ENCODE data around the gene C6orf47.

The C6orf47 gene

DNA sequence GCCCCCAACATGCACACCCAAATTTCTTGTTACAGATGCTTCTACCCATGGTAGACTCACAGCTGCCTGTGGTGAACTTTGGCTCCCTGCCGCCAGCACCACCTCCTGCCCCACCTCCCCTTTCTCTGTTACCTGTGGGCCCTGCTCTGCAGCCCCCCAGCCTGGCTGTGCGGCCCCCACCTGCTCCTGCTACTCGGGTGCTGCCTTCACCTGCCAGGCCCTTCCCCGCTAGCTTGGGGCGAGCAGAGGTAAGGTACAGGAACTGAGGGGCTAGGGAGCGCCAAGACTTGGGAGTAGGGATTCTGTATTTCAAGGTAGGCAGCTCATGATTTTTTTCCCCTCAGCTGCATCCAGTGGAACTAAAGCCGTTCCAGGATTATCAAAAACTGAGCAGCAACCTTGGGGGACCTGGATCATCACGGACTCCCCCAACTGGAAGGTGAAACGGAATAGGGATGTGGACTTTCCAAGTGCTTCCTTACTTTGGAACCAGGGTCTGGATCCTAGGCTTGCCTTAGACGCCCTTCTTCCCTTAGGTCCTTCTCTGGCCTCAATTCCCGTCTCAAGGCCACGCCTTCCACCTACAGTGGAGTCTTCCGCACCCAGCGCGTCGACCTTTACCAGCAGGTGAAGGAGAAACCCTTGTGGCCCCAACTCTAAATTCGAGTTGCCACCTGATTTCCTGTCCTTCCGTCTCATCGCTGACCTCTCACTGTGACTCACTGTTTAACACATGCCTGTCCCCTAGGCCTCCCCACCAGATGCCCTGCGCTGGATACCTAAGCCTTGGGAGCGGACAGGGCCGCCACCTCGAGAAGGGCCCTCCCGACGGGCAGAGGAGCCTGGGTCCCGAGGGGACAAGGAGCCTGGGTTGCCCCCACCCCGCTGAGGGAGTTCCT, 23.6 kb downstream of the C6orf47 start:
- DNase-seq (ENCODE audit: low read depth) = no peak

DNA sequence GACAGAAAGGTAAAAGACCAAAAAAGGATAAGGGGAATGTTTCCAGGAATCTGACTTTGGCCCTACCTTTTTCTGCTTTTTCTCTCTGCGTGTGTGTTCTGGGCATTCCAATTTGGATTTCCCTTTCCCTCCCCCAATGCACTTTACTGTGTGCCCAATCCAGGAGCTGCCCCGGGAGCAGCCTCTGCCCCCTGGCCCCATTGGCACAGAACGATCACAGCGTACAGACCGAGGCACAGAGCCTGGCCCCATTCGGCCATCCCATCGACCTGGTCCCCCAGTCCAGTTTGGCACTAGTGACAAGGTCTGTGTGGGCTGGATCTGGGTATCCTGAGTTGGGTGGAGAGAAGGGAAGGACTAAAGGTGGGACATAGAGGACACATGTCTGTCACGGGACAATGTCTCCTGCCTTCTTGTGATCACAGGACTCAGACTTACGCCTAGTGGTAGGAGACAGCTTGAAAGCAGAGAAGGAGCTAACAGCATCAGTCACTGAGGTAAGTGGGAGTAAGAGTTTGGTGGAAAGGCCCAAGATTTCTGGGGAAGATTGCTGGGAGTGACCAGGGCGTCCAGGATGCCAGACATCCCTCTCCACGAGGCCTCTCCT, 25.5 kb downstream of the C6orf47 start:
- DNase-seq (ENCODE audit: low read depth) = no peak

DNA sequence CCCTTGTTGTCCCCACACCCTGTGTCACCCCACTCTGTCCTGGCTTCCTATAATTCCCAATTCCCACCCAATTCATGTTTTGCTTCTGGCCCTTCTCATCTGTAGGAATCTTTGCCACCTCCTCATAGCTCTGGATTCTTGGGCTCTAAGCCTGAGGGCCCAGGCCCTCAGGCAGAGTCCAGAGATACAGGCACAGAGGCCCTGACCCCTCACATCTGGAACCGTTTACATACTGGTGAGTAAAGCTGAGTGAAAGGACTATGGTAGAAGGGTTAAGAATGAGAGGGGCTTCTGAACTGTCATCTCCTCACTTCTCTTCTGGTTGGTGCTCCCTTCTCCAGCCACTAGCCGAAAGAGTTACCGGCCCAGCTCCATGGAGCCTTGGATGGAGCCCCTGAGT, 26.4 kb downstream of the C6orf47 start:
- DNase-seq (ENCODE audit: low read depth) = no peak

DNA sequence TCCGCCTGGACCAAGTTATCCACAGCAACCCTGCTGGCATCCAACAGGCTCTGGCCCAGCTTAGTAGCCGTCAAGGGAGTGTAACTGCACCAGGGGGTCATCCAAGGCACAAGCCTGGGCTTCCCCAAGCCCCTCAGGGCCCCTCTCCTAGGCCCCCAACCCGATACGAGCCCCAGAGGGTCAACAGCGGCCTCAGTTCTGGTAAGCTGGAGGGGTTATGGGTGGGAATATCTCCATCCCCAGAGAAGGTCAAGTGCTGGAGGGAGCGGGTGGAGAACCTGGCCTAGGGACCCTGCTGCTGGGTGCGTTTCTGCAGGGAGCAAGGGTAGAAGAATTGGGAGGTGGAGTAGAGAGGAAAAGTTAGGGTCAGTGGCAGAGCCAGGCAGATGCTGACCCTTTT, 27.1 kb downstream of the C6orf47 start:
- DNase-seq (ENCODE audit: low read depth) = no peak

DNA sequence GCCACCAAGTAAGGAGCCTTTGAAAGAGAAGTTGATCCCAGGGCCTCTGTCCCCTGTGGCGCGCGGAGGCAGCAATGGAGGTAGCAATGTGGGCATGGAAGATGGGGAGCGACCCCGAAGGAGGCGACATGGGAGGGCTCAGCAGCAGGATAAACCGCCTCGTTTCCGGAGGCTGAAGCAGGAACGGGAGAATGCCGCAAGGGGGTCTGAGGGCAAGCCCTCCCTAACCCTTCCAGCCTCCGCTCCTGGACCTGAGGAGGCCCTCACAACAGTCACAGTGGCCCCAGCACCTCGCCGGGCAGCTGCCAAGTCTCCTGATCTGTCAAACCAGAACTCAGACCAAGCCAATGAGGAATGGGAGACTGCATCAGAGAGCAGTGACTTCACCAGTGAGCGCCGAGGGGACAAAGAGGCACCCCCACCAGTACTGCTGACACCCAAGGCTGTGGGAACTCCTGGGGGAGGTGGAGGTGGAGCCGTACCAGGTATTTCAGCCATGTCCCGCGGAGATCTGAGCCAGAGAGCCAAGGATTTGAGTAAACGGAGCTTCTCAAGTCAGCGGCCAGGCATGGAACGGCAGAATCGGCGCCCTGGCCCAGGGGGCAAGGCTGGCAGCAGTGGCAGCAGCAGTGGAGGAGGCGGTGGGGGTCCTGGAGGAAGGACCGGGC, 28.2 kb downstream of the C6orf47 start:
- DNase-seq (ENCODE audit: low read depth) = no peak

DNA sequence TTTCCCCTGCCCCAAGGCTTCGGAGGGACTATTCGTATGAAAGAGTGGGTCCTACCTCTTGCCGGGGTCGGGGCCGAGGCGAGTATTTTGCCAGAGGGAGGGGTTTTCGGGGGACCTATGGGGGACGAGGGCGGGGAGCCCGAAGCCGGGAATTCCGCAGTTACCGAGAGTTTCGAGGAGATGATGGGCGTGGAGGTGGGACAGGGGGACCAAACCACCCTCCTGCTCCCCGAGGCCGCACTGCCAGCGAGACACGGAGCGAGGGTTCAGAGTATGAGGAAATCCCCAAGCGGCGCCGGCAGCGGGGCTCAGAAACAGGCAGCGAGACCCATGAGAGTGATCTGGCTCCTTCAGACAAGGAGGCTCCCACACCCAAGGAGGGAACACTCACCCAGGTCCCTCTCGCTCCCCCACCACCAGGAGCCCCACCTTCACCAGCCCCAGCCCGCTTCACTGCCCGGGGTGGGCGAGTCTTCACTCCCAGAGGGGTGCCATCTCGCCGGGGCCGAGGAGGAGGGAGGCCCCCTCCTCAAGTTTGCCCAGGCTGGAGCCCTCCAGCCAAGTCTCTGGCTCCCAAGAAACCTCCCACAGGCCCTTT, 28.8 kb downstream of the C6orf47 start:
- no peak for DNase-seq (ENCODE audit: low read depth)

DNA sequence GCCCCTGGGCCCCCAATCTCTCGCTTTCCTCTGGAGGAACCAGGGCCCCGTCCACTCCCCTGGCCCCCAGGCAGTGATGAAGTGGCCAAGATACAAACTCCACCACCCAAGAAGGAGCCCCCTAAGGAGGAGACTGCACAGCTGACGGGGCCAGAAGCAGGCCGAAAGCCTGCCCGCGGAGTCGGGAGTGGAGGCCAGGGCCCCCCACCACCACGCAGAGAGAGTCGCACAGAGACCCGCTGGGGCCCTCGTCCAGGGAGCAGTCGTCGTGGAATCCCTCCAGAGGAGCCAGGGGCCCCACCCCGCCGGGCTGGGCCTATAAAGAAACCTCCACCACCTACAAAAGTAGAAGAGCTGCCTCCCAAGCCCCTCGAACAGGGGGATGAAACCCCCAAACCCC, 29.4 kb downstream of the C6orf47 start:
- no peak for DNase-seq (ENCODE audit: low read depth)

DNA sequence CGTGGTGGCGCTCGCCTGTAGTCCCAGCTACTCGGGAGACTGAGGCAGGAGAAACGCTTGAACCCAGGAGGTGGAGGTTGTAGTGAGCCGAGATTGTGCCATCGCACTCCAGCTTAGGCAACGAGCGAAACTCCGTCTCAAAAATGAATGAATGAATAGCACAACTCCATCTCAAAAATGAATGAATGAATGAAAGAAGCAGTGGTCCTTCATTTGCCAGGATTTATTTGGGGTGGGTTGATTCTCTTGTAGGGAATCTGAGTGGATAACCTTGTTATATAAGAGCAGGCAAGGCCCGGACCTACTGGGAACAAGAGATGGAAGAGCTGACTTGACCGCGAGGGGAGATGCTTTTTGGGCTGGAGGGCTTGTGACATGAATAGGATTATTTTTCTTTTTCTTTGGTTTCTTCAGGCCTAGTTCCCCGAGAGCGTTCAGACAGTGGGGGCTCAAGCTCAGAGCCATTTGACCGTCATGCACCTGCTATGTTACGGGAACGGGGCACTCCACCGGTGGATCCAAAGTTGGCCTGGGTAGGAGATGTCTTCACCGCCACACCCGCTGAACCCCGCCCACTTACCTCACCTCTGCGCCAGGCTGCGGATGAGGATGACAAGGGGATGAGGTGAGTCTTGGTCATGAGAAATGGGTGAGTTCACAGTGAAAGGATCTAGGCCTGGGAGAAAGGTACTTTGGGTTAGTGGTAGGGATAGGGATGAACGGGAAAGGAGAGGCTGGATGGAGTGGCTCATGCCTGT, 30.2 kb downstream of the C6orf47 start:
- DNase-seq (ENCODE audit: low read depth) = no peak

DNA sequence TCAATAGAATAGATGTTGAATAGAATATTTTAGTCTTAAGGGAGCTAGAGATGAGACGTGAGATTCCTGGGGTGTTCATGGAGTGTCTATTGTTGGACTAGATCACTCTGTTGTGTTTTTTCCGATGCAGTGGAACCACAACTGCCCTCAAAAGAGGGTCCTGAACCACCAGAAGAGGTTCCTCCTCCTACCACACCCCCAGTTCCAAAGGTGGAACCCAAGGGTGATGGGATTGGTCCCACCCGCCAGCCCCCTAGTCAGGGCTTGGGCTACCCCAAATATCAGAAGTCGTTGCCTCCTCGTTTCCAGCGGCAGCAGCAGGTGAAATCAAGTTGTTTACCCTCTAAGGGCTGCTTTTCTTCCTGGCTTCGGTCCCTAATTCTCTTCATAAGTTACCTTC, 31.6 kb downstream of the C6orf47 start:
- DNase-seq (ENCODE audit: low read depth) = no peak

DNA sequence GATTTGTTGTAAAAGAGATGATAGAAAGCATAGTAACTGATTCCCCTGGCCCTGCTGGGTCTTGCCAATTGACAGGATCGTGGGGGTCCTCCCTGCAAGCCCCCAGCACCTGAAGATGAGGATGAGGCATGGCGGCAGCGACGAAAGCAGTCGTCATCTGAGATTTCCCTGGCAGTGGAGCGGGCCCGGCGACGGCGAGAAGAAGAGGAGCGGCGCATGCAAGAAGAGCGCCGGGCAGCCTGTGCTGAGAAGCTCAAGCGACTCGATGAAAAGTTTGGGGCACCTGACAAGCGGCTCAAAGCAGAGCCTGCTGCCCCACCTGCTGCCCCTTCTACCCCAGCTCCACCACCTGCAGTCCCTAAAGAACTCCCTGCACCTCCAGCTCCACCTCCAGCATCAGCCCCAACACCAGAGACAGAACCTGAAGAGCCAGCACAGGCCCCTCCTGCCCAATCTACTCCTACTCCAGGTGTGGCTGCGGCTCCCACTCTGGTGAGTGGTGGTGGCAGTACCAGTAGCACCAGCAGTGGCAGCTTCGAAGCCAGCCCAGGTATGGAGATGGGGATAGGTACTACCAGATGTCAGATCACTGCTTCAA, 32.8 kb downstream of the C6orf47 start:
- DNase-seq (ENCODE audit: low read depth) = no peak

DNA sequence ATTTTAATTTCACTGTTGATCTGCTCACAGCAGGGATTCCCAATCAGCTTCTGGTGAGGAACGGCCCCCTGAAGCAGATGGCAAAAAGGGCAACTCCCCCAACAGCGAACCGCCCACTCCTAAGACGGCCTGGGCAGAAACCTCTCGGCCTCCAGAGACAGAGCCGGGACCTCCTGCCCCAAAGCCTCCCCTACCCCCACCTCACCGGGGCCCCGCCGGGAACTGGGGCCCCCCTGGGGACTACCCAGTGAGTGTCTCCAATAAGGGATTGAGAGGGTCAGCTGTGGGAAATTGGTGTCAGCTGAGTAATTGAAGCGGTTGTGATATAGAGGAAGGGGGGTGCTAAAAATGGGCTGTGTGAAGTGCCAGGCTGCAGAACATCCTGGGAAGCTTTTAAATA, 33.6 kb downstream of the C6orf47 start:
- DNase-seq (ENCODE audit: low read depth) = no peak

DNA sequence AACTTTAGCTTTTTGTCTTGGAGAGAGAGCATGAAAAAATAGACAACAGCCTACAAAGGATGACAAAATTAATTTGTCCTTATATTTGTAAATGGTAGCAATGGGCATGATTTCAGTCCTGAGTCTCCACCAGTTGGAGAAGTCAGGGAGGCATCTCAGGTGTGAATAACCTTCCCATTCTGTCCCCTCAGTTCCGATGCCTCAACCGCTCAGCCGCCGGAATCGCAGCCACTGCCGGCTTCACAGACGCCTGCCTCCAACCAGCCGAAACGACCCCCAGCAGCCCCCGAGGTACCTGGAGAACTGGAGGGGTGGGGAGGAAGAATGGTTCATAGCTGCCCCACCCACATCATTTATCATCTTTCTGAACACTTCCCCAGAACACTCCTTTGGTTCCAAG, 36.5 kb downstream of the C6orf47 start:
- no peak for DNase-seq (ENCODE audit: low read depth)

DNA sequence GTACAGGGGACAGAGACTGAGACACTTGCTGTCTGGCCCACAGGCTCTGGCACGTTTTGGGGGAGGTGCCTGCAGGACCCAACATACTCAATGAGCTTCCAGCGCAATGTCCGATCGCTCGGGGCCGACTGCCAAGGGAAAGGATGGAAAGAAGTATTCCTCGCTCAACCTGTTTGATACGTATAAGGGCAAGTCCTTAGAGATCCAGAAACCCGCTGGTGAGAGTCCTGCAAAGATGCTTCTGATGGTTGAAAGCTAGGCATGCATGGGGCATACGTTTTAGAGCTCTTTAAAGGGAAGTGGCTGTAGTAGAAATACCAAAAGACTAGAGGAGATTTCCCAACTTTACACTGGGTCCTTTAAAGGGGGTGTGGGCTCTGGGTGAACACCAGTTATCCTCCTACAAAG, 37.9 kb downstream of the C6orf47 start:
- no peak for DNase-seq (ENCODE audit: low read depth)

DNA sequence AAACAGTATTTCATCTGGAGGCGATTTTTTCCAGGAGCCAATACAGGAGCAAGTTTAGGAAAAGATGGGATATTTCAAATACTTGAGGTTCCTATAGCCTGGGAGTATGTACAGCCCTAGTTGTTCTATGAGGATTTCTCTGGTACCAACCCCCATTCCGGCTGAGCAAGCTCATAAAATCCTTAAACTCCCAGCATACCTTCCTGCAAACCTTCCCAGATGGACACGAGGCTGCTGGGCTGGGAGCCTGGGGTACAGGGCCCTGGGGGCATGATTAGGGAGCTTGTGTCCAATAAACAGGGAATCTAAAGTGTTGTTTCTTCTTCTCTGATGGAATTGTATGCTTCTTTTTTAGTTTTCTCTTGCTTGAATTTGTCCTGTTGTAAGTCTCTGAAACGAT, 38.6 kb downstream of the C6orf47 start:
- no peak for DNase-seq (ENCODE audit: low read depth)

DNA sequence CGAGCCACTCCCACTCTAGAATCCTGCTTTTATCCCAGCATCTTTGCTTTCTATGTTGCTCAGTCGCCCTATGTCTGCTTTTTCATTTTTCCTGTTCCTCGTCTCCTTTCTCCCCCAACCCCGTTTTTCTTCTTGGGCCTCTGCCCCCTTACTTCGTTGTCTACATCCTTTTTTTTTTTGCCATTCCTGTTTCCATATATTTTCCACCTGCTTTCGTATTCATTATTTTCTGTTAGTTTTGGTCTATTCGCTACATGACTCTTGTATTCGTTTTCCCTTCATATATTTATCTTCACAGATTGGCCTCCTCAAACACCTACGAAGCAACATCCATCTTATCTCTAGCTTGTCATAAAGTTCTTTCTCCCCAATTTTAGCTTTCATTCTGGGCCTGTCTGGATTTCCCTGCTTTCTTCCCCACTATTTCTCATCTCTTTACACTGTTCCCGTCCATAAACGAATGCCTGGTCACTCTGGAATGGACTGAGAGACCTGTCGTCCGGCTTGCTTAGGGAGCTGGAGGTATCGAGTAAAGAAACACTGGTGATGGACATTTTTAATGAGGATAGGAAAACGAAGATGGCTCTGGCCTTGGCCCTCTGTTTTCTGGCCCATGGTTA, 39.1 kb downstream of the C6orf47 start:
- no peak for DNase-seq (ENCODE audit: low read depth)

DNA sequence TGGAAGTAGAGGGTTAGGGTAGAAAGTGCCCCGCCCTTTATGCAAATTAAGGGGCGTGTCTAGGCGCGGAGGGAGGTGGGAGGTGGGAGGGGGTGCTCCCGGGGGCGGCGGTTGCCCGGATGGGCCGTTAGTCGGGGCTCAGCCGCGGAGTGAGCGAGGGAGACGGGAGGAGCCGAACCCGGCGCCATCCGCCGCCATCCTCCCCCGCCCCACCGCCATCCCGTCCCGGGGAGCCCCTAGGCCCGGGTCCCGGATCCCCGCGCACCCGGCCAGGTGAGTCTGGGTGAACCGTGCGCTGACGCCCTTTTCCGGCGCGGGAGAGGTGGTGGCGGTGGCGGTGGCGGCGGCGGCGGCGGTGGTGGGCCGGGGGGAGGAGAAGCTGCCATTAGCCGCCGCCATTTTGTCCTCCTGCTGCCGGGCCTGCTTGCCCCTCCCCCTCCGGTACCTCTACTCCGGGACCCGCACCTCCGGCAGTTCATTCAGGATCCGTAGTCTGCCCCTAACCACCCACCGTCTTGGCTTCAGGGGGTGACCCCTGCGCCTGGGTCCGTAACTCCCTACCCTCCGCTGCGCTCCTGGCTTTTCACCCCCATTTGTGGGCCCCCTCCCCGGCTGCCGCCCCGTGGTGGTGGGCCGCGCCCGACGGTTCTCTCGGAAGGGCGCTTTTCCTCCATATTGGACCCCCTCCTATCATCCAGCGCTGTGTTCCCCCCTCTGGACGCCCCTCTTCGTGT, 39.8 kb downstream of the C6orf47 start, which contains the start of gene PRRC2A:
Gene PRRC2A (plus strand): TSS at position 130 of the 734 bp plus-strand sequence. CDS start 2,075 bp downstream, outside the sequence.
- no peak for DNase-seq (ENCODE audit: low read depth)

DNA sequence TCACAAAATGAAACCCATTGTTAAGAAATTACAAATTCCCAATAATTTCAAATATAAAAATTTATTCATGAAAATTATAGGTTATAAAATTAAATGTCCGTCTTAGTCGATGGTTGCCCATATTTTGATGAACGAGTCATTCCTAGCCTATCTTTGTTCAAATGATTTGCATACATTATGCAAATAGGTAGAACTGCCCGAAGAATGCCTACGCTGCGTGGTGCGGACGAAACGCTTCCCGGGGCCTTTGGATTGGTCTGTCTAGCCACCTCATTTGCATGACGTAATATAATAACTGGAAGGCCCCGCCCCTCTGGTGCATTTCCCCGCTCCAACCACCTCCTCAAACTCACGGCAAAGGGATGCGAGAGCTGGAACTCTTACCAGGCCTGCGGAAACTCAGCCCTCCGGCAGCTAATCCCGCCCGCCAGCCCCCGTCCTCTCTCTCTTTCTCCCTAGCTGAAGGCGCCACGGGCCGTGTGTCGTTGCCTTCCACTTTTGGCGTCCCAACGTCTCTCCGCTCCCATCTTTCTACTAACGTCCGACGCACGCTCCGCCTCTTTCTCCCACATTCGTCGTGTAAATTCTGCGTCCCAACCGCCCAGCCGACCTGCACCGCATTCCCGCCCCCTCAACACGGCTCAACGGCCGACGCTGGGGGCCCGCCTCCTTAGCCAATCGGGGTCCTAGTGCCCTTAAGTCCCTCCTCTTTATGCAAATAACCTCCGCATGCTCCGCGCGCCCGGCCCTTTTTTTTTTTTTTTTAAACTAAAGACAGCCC, 40.6 kb downstream of the C6orf47 start:
- DNase-seq (ENCODE audit: low read depth) = peak; percentile 95

DNA sequence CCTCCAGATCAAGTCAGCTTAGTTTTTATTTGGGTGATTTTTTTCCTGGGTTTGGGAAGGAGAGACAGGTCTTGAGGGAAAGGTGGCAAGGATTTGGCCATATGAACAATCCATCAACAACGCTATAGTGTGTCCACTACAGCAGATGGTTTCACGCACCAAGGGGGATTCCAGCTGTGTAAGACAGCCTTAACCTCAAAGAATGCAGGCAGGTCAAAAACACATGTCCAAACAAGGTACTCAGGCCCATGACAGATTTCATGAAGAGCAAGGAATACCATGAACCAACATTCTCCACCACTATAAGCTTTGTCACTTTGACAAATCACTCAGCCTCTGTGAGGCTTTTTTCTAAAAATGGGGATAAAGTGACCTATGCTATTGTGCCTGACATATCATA, 43.6 kb downstream of the C6orf47 start:
- DNase-seq (ENCODE audit: low read depth) = no peak

DNA sequence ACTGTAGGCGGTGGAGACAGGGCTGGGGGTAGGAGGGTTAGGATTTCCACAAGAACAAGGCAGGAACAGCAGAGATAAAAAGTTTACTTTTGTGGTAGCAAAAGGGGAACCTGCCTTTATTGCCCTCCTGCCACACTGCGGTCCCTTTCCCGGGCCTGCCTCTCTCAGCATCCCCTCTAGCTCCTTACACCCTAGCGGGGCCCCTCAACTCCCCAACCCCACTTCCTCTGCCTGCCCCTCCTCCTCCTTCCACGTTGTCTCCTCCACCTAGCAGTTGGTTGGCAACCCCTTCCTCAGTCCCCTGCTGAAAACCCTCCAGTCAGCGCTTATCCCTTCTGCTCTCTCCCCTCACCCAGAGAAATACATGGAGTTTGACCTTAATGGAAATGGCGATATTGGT, 44.8 kb downstream of the C6orf47 start:
- no peak for DNase-seq (ENCODE audit: low read depth)
